Raji (cell line): Measurements from ENCODE around the gene TMEM63C.

Experiments used
- POLR2A ChIP-seq: IDR thresholded peaks from 2 replicates; pipeline ENCODE4 v1.6.1; 2011; ENCODE audit warnings: low read depth, low read length, control low read depth; ENCODE audit not compliant: insufficient read depth

TMEM63C gene

GRCh38 chr14:77181603-77182437, at the start of gene TMEM63C:
Gene TMEM63C (plus strand): TSS chr14:77181798. CDS start chr14:77218814, 37,016 bp downstream.
- TF ChIP-seq POLR2A, result peak; percentile 81

- TF ChIP-seq POLR2A, result no peak
Observed at GRCh38 chr14:77131871-77132486, 49.6 kb upstream of the TMEM63C start.

GRCh38 chr14:77133720-77134338, 47.8 kb upstream of the TMEM63C start:
- no peak for TF ChIP-seq POLR2A

GRCh38 chr14:77139022-77139421, 42.6 kb upstream of the TMEM63C start:
- TF ChIP-seq POLR2A, result no peak

GRCh38 chr14:77139540-77140358, 41.8 kb upstream of the TMEM63C start:
- TF ChIP-seq POLR2A, result no peak

GRCh38 chr14:77140359-77141213, 41.0 kb upstream of the TMEM63C start:
- TF ChIP-seq POLR2A, result no peak

GRCh38 chr14:77141214-77142004, 40.2 kb upstream of the TMEM63C start, which contains the start of gene ZDHHC22:
Gene ZDHHC22 (minus strand): TSS chr14:77141791. CDS start chr14:77139738, 2,053 bp downstream.
- no peak for TF ChIP-seq POLR2A

- TF ChIP-seq POLR2A, result no peak
Observed at GRCh38 chr14:77142005-77142800, 39.4 kb upstream of the TMEM63C start.

GRCh38 chr14:77143071-77143470, 38.5 kb upstream of the TMEM63C start:
- no peak for TF ChIP-seq POLR2A

- no peak for TF ChIP-seq POLR2A
Observed at GRCh38 chr14:77144412-77145115, 37.0 kb upstream of the TMEM63C start.

GRCh38 chr14:77145975-77146740, 35.4 kb upstream of the TMEM63C start:
- no peak for TF ChIP-seq POLR2A
